ENCODE measurements around the gene RPS3.

RPS3 gene

GRCh38 chr11:75420224-75421034 lies 21.1 kb downstream of the RPS3 start:
- DNase-seq (ENCODE audit: low spot score): no peak

GRCh38 chr11:75421035-75421602 lies 21.8 kb downstream of the RPS3 start:
- DNase-seq (ENCODE audit: low spot score): peak; percentile 84

- DNase-seq (ENCODE audit: low spot score): no peak
Observed at GRCh38 chr11:75421902-75422247, 22.6 kb downstream of the RPS3 start.

GRCh38 chr11:75422248-75423231 lies 23.2 kb downstream of the RPS3 start:
- DNase-seq (ENCODE audit: low spot score): no peak

- no peak for DNase-seq (ENCODE audit: low spot score)
Observed at GRCh38 chr11:75423721-75424120, 24.4 kb downstream of the RPS3 start.

- no peak for DNase-seq (ENCODE audit: low spot score)
Observed at GRCh38 chr11:75424396-75424795, 25.1 kb downstream of the RPS3 start.

GRCh38 chr11:75425422-75425821 lies 26.1 kb downstream of the RPS3 start:
- DNase-seq (ENCODE audit: low spot score): no peak

GRCh38 chr11:75426720-75427086 lies 27.4 kb downstream of the RPS3 start:
- DNase-seq (ENCODE audit: low spot score): no peak

- no peak for DNase-seq (ENCODE audit: low spot score)
Observed at GRCh38 chr11:75427181-75427580, 27.9 kb downstream of the RPS3 start.

GRCh38 chr11:75428281-75428724 lies 29.0 kb downstream of the RPS3 start:
- DNase-seq (ENCODE audit: low spot score): peak; percentile 90

GRCh38 chr11:75428989-75429640 lies 29.8 kb downstream of the RPS3 start:
- DNase-seq (ENCODE audit: low spot score): no peak

GRCh38 chr11:75429641-75429901 lies 30.3 kb downstream of the RPS3 start:
- DNase-seq (ENCODE audit: low spot score): no peak

- no peak for DNase-seq (ENCODE audit: low spot score)
Observed at GRCh38 chr11:75429902-75430713, 30.8 kb downstream of the RPS3 start.

- DNase-seq (ENCODE audit: low spot score): no peak
Observed at GRCh38 chr11:75430714-75431532, 31.6 kb downstream of the RPS3 start.

GRCh38 chr11:75431533-75432525 lies 32.5 kb downstream of the RPS3 start:
- no peak for DNase-seq (ENCODE audit: low spot score)

- peak; percentile 49 for DNase-seq (ENCODE audit: low spot score)
Observed at GRCh38 chr11:75432911-75433321, 33.6 kb downstream of the RPS3 start, which contains the start of gene KLHL35. TSS of gene KLHL35 (minus strand) at chr11:75433203. CDS start at chr11:75430629, 2,574 bp downstream.

- DNase-seq (ENCODE audit: low spot score): no peak
Observed at GRCh38 chr11:75433443-75433842, 34.1 kb downstream of the RPS3 start.

GRCh38 chr11:75434051-75434450 lies 34.7 kb downstream of the RPS3 start:
- no peak for DNase-seq (ENCODE audit: low spot score)

- no peak for DNase-seq (ENCODE audit: low spot score)
Observed at GRCh38 chr11:75434886-75435570, 35.7 kb downstream of the RPS3 start.
